ENCODE data around the gene VCL. TPM values are rescaled to one million over a fixed set of nuclear protein-coding genes. Genes with fewer than 3 reads are reported as not detected.

The VCL gene
- total RNA-seq, 2 donors from 2014 or later: 99.9 to 179 TPM

- no peak for TF ChIP-seq CTCF (IDR thresholded peaks at IDR 0.05)
- no peak overlapping the region for H3K27ac ChIP-seq
- H3K9me3 ChIP-seq: no peaks in the 10 kb centered on the region
- H3K9ac ChIP-seq (ENCODE audit: low read depth in 2 of 2, low read length in 2 of 2): no peak overlapping the region
- intact Hi-C loops (cut with DNase I): no loop called here
- DNase-seq: no peak
- no peaks in the 10 kb centered on the region for H3K36me3 ChIP-seq
- no peak overlapping the region for H3K4me3 ChIP-seq
- no peaks in the 10 kb centered on the region for H3K27me3 ChIP-seq
- H3K4me1 ChIP-seq: no peaks in the 10 kb centered on the region
These were observed 155.2 kb downstream of the VCL start for GRCh38 chr10:74153123-74153522.

GRCh38 chr10:74153676-74154075 is 155.8 kb downstream of the VCL start:
- intact Hi-C loops (cut with DNase I): no loop called here
- Histone ChIP-seq H3K27ac (no peak overlapping the region), H3K9ac (ENCODE audit: low read depth in 2 of 2, low read length in 2 of 2) (no peak overlapping the region)

GRCh38 chr10:74156919-74157289 is 159.0 kb downstream of the VCL start:
- Histone ChIP-seq H3K27me3 (no peaks in the 10 kb centered on the region), H3K4me3 (no peak overlapping the region), H3K4me1 (no peaks in the 10 kb centered on the region), H3K9ac (ENCODE audit: low read depth in 2 of 2, low read length in 2 of 2) (no peak overlapping the region), H3K36me3 (no peaks in the 10 kb centered on the region), H3K9me3 (no peaks in the 10 kb centered on the region), H3K27ac (no peak overlapping the region)
- DNase-seq: no peak
- TF ChIP-seq CTCF (IDR thresholded peaks at IDR 0.05): no peak
- intact Hi-C loops (cut with DNase I): no loop called here

More at GRCh38 chr10:74153676-74154075, 155.8 kb downstream of the VCL start:
- H3K4me1 ChIP-seq: no peaks in the 10 kb centered on the region
- H3K27me3 ChIP-seq: no peaks in the 10 kb centered on the region
- no peak overlapping the region for H3K4me3 ChIP-seq
- TF ChIP-seq CTCF (IDR thresholded peaks at IDR 0.05): no peak
- H3K9me3 ChIP-seq: no peaks in the 10 kb centered on the region
- no peaks in the 10 kb centered on the region for H3K36me3 ChIP-seq
- no peak for DNase-seq

- no peaks in the 10 kb centered on the region for H3K9me3 ChIP-seq
- no peak overlapping the region for H3K27ac ChIP-seq
- H3K27me3 ChIP-seq: no peaks in the 10 kb centered on the region
- no peaks in the 10 kb centered on the region for H3K4me1 ChIP-seq
- H3K36me3 ChIP-seq: no peaks in the 10 kb centered on the region
- no peak overlapping the region for H3K4me3 ChIP-seq
- intact Hi-C loops (cut with DNase I): no loop called here
- H3K9ac ChIP-seq (ENCODE audit: low read depth in 2 of 2, low read length in 2 of 2): no peak overlapping the region
- TF ChIP-seq CTCF (IDR thresholded peaks at IDR 0.05): no peak
- no peak for DNase-seq
These were observed 162.1 kb downstream of the VCL start for GRCh38 chr10:74160013-74160412.

GRCh38 chr10:74163319-74164068 is 165.6 kb downstream of the VCL start:
- TF ChIP-seq CTCF (IDR thresholded peaks at IDR 0.05): no peak
- Histone ChIP-seq H3K4me3 (no peak overlapping the region), H3K27ac (no peak overlapping the region), H3K9ac (ENCODE audit: low read depth in 2 of 2, low read length in 2 of 2) (no peak overlapping the region), H3K4me1 (no peaks in the 10 kb centered on the region), H3K9me3 (no peaks in the 10 kb centered on the region), H3K36me3 (no peaks in the 10 kb centered on the region), H3K27me3 (no peaks in the 10 kb centered on the region)
- intact Hi-C loops (cut with DNase I): no loop called here
- DNase-seq: no peak

All from colonic mucosa (tissue), 4 donors.